ENCODE results near the gene EPS15. TPM values are rescaled to one million over a fixed set of nuclear protein-coding genes. Genes with fewer than 3 reads are reported as not detected.

EPS15 gene
- total and polyA plus RNA-seq, 10 of the 15 experiments (the other 5 are each of a cell fraction or from before 2014, with no cell fraction given): 24.7 to 87.8 (median 56.3) TPM

- WGBS (ENCODE audit: insufficient coverage, insufficient replicate concordance, low lambda C conversion rate, missing lambda C conversion rate): 98% methylated on average over 4 of the region's 4 CpGs
- no peaks in the 10 kb centered on the region for H3K9me3 ChIP-seq (replicated peaks; ENCODE audit: control insufficient read depth, insufficient read depth, low read length)
- no peak overlapping the region for H3K4me3 ChIP-seq
- in situ Hi-C loops (cut with MboI): no loop called here
- no peaks in the 10 kb centered on the region for H3K4me1 ChIP-seq (ENCODE audit: control insufficient read depth, insufficient read depth, low read length)
- BruUV-seq (replicated peaks): no TSS peak
- H3K36me3 ChIP-seq (ENCODE audit: control insufficient read depth in 2 of 2, insufficient read depth in 2 of 2, low read length in 1 of 2): no peaks in the 10 kb centered on the region
- no peaks in the 10 kb centered on the region for H3K79me2 ChIP-seq (ENCODE audit: control insufficient read depth, insufficient read depth, low read length)
- intact Hi-C loops (cut with micrococcal nuclease; ENCODE audit: unreplicated experiment): no loop called here
- CTCF ChIA-PET: interaction anchor here (1.2 to 1.4 kb wide), 2 partner anchors 8 to 190 kb away, joined by 3 read pairs; no protein-coding TSS in a partner anchor
- TF ChIP-seq LARP7 (IDR thresholded peaks at IDR 0.05) (no peak), FOXM1 (IDR thresholded peaks at IDR 0.05; ENCODE audit: low read depth, low read length) (no peak), HDAC2 (IDR thresholded peaks at IDR 0.05) (no peak), EED (IDR thresholded peaks at IDR 0.05; ENCODE audit: low read depth) (no peak), CTCF (IDR thresholded peaks at IDR 0.05 in 2 of 3, conservative IDR thresholded peaks at IDR 0.05 in 1 of 3; ENCODE audit: control insufficient read depth in 2 of 3, extremely low read depth in 1 of 3, insufficient read depth in 1 of 3, low read depth in 3 of 3, low read length in 3 of 3) (no peak), MYB (IDR thresholded peaks at IDR 0.05; ENCODE audit: borderline replicate concordance, low read depth, low read length) (no peak), CEBPB (IDR thresholded peaks at IDR 0.05; ENCODE audit: borderline replicate concordance in 1 of 2, low read depth in 2 of 2, low read length in 2 of 2) (no peak)
- H4K20me1 ChIP-seq (ENCODE audit: control insufficient read depth, insufficient read depth): no peaks in the 10 kb centered on the region
- no peaks in the 10 kb centered on the region for H3K27me3 ChIP-seq (replicated peaks in 1 of 2; ENCODE audit: control insufficient read depth in 2 of 2, insufficient read depth in 2 of 2, low read length in 1 of 2)
- RAD21 ChIA-PET (ENCODE audit: unreplicated experiment): no interaction called here
- H3K27ac ChIP-seq (ENCODE audit: control insufficient read depth, insufficient read depth): no peak overlapping the region
- SMC1A ChIA-PET (ENCODE audit: uncharacterized antibody, unreplicated experiment): interaction anchor here (0.5 to 0.6 kb wide), 2 partner anchors 119 to 1003 kb away, joined by 3 read pairs; no protein-coding TSS in a partner anchor
- no peak overlapping the region for H3K9ac ChIP-seq (ENCODE audit: control insufficient read depth, insufficient read depth, low read length)
- POLR2A ChIA-PET: no interaction called here
- no peak overlapping the region for H2AFZ ChIP-seq (ENCODE audit: control insufficient read depth, low read depth, low read length)
- no peak for FAIRE-seq
- H3K4me2 ChIP-seq (ENCODE audit: control insufficient read depth, insufficient read depth): no peak overlapping the region
- no peak for ATAC-seq
- no peak for DNase-seq (ENCODE audit: low read depth, low spot score)
Measured at GRCh38 chr1:51542158-51542953, 23.3 kb upstream of the EPS15 start.
